NCI-H187 treated with DMSO at 0.1 percent for 48 hours (cell line): ENCODE measurements around the gene PCK1.
"Not testable (repeated sequence)": the region's sequence is repeated elsewhere in the genome, so short reads cannot be mapped to it uniquely, and the experiment has no call there.

Experiments used
- DNase-seq: peaks from one replicate; lab custom pipeline; 2025; lab: John Stamatoyannopoulos, UW

The PCK1 gene

GRCh38 chr20:57560554-57561355, at the start of gene PCK1:
Gene PCK1 (plus strand): TSS chr20:57561110. CDS start chr20:57561412, 302 bp downstream.
- no peak for DNase-seq

GRCh38 chr20:57511709-57512108, 49.2 kb upstream of the PCK1 start:
- not testable (repeated sequence) for DNase-seq

DNA sequence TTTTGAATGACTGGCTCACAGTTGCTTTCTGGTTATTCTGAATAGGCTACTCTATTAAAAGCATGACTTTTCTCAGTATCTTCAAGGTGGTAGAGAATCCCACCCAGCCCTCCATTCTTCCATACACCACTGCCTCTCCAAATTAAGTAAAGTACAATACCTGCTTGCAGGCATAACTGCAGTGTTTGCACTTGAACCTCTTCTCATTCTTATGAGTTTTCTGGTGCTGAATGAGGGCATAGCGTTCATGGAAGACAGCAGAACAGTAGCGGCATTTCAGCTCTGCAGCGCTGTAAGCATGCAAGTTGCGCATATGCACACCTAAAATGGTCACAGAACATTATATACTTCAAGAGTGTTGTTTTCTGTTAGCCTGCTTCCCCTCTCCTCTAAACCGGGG, 48.5 kb upstream of the PCK1 start:
- no peak for DNase-seq

DNA sequence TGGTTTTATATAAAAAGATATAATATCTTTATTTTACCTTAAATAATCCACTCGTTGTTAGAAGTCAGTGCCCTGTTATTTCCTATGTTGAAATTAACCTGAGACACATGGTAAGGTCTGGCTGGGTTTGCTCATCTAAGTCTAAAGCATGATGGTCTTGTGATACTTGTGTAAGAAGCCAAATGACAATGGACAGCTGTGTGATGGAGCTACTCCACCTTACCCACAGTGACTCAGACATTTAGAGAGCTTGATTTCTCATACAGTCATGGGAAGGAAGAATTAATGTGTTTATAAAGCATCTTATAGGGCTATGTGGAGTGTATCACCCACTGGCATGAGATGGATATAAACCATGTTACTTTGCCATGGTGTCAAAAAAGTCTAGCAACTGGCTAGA, 47.7 kb upstream of the PCK1 start:
- no peak for DNase-seq

- no peak for DNase-seq
Observed at GRCh38 chr20:57514273-57514751, 46.6 kb upstream of the PCK1 start.

GRCh38 chr20:57517904-57518303, 43.0 kb upstream of the PCK1 start:
- DNase-seq = no peak

GRCh38 chr20:57522380-57523140, 38.4 kb upstream of the PCK1 start:
- no peak for DNase-seq

DNA sequence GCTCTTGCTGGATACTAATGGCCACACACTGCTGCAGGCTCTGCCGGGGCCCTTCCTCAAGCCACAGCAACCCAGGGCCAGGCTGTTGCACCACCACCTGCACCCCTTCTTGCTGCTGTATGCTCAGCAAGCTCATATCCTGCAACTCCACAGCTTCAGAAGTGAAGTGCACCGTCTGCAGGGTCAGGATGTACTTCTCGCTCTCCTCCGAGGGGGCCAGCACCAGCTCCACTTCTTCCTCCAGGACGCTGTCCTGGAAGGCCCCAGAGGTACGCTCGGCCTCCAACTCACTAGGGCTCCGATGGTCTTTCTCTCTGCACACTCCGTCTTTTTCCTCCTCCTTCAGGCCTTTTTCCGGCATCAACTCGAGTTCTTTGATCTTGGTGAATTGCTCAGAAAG, 37.1 kb upstream of the PCK1 start:
- DNase-seq = no peak

DNA sequence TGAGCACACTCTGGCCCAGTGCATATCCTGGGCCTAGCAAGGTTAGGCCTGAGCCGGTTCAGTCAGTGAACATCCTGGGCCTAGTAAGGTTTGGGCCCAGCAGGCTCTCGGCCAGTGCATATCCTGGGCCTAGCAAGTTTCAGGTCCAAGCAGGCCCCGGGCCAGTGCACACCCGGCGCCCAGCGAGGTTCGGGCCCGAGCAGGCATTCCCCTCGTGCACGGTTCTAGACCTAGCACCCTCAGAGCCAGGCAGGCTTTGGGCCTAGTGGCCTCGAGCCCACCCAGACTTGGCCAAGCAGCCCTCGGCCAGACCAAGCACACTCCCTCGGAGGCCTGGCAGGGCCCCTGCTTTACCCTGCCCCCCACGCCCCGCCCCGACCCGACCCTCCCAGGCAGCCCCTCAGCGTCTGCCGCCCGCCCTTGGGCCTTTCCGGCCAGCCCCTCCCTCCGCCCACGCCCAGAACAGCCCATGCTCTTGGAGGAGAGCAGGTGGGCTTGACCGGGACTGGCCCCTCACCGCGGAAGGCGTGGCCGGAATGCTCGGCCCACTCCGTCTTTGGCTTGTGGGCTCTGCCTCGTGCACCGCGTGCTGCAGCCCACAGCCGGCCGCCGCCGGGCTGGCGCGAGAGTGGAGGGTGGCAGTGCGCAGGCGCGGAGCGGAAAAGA, 36.3 kb upstream of the PCK1 start, which contains the start of gene CTCFL:
Gene CTCFL (minus strand): TSS at position 630 of the 666 bp plus-strand sequence. CDS start 935 bp downstream, outside the sequence.
- DNase-seq = no peak

- no peak for DNase-seq
Observed at GRCh38 chr20:57525328-57526086, 35.4 kb upstream of the PCK1 start.

DNA sequence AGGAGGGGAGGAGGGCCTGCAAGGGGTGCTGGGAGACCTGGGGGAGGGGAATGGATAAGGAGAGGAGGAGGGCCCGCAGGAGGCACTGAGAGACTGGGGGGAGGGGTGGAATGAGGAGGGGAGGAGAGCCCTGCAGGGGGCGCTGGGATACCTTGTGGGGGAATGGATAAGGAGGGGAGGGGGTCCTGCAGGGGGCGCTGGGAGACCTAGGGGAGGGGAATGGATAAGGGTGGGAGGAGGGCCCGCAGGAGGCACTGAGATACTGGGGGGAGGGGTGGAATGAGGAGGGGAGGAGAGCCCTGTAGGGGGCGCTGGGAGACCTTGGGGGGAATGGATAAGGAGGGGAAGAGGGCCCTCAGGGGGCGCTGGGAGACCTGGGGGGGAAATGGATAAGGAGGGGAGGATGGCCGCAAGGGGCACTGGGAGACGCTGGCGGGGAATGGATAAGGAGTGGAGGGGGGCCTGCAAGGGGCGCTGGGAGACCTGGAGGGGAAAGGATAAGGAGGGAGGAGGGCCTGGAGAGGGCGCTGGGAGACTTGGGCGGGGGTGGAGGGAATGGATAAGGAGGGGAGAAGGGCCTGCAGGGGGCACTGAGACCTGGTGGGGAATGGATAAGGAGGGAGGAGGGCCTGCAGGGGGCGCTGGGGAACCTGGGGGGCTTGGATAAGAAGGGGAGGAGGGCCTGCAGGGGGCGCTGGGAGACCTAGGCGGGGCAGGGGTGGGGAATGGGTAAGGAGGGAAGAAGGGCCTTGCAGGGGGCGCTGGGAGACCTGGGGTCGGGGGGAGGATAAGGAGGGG, 34.6 kb upstream of the PCK1 start:
- no peak for DNase-seq

DNA sequence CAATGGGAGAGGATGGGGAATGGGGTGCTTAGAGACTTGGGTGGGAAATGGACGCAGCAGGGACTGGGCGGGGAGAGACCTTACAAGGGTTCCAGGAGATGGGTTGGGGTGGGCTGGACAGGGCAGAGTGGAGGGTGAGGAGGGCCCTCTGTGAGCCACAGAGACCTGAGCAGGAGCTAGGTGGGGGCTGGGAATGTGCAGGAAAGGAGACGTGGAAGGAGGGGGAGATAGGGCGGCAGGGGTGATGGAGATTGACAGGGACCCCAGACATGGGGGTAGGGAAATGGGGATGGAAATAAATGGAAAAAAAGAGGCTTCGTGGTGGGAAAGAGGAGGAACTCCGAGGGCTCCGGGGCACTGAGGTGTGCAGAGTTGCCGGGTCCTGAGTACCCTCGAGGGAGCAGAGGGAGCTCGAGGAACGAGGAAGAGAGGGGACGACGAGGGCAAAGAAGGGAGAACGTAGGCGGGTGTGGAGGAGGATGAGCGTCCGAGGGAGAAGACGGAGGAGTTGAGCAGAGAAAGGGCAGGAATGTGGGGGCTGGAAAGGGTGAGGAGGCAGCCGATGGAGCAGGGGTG, 33.9 kb upstream of the PCK1 start:
- DNase-seq = no peak

GRCh38 chr20:57527728-57528127, 33.2 kb upstream of the PCK1 start:
- no peak for DNase-seq

- no peak for DNase-seq
Observed at GRCh38 chr20:57528148-57528547, 32.8 kb upstream of the PCK1 start.

DNA sequence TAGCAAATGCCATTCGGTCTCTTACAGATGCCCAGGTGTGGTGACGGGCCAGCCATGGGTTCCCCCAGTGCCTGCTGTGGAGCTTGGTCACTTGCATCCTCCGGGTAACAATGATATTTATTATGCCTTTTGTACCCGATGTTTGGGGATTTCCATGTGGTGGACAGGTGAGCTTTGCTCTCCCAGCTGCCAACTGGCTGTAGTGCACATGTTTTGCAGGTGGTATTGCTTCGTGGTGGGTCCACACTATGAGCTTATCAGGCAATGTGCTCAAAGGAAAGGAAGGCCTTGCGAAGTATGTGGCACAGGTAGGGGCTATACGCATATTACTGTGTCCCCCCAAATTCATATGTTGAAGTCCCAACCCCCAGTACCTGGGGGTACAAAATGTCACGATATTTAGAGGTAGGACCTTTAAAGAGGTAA, 31.7 kb upstream of the PCK1 start:
- no peak for DNase-seq

DNA sequence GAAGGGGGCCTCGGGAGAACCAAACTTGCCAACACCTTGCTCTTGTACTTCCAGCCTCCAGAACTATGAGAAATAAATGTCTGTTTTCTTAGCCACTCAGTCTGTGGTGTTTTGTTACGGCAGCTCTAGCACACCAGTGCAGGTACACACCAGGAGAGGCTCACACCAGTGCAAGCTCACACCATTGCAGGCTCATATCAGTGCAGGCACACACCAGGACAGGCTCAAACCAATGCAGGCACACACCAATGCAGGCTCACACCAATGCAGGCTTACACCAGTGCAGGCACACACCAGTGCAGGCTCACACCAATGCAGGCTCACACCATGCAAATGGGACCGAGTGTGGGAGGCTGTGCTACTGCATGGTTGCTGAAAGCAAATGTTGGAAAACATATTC, 31.1 kb upstream of the PCK1 start:
- DNase-seq = no peak

- DNase-seq = no peak
Observed at GRCh38 chr20:57530327-57530981, 30.5 kb upstream of the PCK1 start.

- DNase-seq = no peak
Observed at GRCh38 chr20:57532104-57532503, 28.8 kb upstream of the PCK1 start.

DNA sequence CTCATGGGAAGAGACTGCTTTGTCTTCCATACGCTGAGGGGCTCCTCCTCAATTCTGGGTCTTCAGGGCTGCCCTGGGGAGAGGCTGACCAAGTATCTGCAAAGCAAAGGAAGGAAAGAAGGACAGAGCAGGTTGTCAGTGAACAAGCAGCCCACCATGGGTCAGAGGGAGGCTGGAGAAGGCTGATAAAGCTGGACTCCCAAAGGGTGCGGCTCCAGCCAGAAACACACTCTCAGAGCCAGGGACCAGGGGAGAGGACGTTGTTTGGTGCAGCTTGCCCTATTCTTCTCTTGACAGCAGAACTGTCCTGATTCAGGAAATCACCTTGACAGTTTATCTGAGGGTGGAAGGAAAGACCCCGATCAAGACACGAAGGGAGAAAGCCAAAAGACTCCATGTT, 25.6 kb upstream of the PCK1 start:
- no peak for DNase-seq

DNA sequence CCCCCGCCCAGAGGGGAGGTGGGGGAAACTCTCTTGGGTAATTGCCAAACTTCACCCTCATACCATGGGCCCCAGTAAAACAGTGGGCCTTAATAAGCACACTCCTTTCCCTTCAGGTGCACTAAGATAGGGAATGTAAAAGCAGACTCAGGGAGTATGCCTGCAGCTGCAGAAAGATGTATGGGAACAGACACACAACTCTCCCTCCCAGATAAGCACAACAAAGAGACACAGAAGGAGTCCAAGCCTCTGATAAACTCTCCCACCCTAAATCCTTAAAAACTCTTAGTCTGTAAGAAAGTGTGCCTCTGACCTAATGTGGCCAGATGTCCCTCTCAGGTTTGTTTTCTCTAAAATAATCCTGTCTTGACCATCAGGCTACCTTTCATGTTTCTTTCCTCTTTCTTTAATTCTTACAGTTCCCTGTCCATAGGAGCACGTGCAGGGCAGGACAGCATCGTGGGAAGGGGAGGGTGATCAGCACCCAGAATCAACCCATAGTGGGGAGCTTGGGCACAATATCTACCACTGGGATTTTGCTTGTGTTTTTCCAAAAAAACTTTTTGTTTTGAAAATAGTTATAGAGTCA, 24.7 kb upstream of the PCK1 start:
- no peak for DNase-seq
